ENCODE measurements around the gene HAX1.
A peak's percentile ranks its signal among the peaks of the same experiment; 100 is the strongest.
"Not testable (repeated sequence)": the region's sequence is repeated elsewhere in the genome, so short reads cannot be mapped to it uniquely, and the experiment has no call there.

Gene HAX1

GRCh38 chr1:154321609-154321934, 49.1 kb downstream of the HAX1 start:
- H3K4me3 ChIP-seq (ENCODE audit: low read length); H3K36me3 ChIP-seq (ENCODE audit: control insufficient read depth, insufficient read depth, low read length); H3K4me1 ChIP-seq (ENCODE audit: control insufficient read depth, insufficient read depth, low read length); H3K9ac ChIP-seq (ENCODE audit: low read length); H3K27ac ChIP-seq (ENCODE audit: low read depth, low read length); H3K27me3 ChIP-seq (ENCODE audit: control insufficient read depth, insufficient read depth, low read length): not testable (repeated sequence)

GRCh38 chr1:154323493-154323892, 51.1 kb downstream of the HAX1 start:
- Histone ChIP-seq H3K9ac (ENCODE audit: low read length) (no peak overlapping the region), H3K36me3 (ENCODE audit: control insufficient read depth, insufficient read depth, low read length) (no peaks in the 10 kb centered on the region), H3K27ac (ENCODE audit: low read depth, low read length) (no peak overlapping the region), H3K27me3 (ENCODE audit: control insufficient read depth, insufficient read depth, low read length) (no peaks in the 10 kb centered on the region), H3K4me3 (ENCODE audit: low read length) (no peak overlapping the region), H3K4me1 (ENCODE audit: control insufficient read depth, insufficient read depth, low read length) (peaks cover 17% of the 10 kb centered on the region)

- Histone ChIP-seq H3K4me1 (ENCODE audit: control insufficient read depth, insufficient read depth, low read length) (peaks cover 22% of the 10 kb centered on the region), H3K27me3 (ENCODE audit: control insufficient read depth, insufficient read depth, low read length) (no peaks in the 10 kb centered on the region), H3K9ac (ENCODE audit: low read length) (no peak overlapping the region), H3K4me3 (ENCODE audit: low read length) (peak overlapping the region; percentile 85), H3K36me3 (ENCODE audit: control insufficient read depth, insufficient read depth, low read length) (no peaks in the 10 kb centered on the region), H3K27ac (ENCODE audit: low read depth, low read length) (no peak overlapping the region)
Observed at GRCh38 chr1:154324241-154324640, 51.8 kb downstream of the HAX1 start.

DNA sequence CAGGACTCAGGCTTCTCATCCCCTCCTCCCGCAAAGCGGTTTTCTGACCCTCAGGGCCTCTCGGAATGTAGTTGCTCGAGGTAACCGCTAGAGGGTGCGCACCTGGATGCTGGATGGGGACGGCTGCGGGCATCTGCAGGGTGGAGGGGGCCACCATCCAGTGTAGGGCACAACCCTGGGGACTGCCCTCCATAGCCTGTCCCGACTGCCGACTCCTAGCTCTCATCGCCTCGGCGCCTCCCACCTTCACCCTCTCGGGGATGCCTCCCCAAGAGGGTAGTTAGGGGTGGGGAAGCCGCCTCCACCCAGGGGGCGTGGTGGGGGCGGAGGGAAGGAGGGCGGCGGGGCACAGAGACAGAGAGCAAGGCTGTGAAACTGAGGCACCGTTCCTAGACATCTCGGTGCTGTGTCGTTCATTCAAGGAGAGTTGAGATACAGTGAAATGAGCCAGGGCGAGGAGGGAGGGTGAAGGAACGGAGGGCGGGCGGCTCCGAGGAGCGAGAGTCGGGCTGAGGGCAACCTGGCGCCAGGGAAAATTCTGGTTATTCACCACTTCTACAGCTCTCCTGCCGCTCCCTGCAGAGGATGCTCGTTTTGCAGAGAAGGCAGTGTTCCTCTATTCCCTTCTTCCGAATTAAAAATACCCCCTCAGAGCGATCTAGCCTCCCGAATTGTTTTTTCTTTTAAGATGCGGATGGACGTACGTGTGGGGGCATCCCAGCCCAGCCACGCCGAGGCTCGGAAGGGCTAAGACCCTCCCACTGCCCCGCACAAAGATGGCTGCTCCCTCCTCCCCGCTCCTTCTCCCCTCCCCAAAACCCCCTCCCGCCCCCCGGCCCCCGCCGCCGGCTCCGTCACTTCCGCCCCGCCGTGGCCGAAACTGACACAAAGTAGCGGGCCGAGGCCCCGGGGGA, 52.5 kb downstream of the HAX1 start, which contains the start of gene ATP8B2:
TSS of gene ATP8B2 (plus strand) at position 857 of the 914 bp plus-strand sequence. CDS start 2,617 bp downstream, outside the sequence.
- Histone ChIP-seq H3K36me3 (ENCODE audit: control insufficient read depth, insufficient read depth, low read length) (no peaks in the 10 kb centered on the region), H3K27ac (ENCODE audit: low read depth, low read length) (peak within 1 kb of the TSS; percentile 90), H3K4me3 (ENCODE audit: low read length) (peak within 1 kb of the TSS; percentile 85), H3K9ac (ENCODE audit: low read length) (peak within 1 kb of the TSS; percentile 67), H3K27me3 (ENCODE audit: control insufficient read depth, insufficient read depth, low read length) (no peaks in the 10 kb centered on the region), H3K4me1 (ENCODE audit: control insufficient read depth, insufficient read depth, low read length) (peaks cover 23% of the 10 kb centered on the region)
